Smooth muscle cell of the umbilical artery (primary cell): ENCODE results near the gene KIF5C. TPM values are rescaled to one million over a fixed set of nuclear protein-coding genes. Genes with fewer than 3 reads are reported as not detected.

Experiments used
- total RNA-seq: library from RNA; depleted of rRNA; stranded (reverse); fragments of >200 nt; gene quantifications from 2 replicates; pipeline ENCODE4 v1.2.3, GENCODE V29; 2014

The KIF5C gene
- 0.37 and 2.7 TPM in 2 replicates for total RNA-seq

GRCh38 chr2:148874868-148875341 is at the start of gene KIF5C:
KIF5C (plus strand) TSS chr2:148875227; CDS start chr2:148875618, 391 bp downstream.

GRCh38 chr2:149038442-149039212 is 163.6 kb downstream of the KIF5C start, which contains the start of gene LYPD6B:
LYPD6B (plus strand) TSS chr2:149038699; CDS start chr2:149130949, 92,250 bp downstream.

Other genes starting within 250 kb of the KIF5C start
- gene EPC2, start 230.5 kb upstream of the KIF5C start, total RNA-seq, result 17.5 and 19.6 TPM in 2 replicates
- gene LYPD6B, start 163.5 kb downstream of the KIF5C start, total RNA-seq, result 2.1 and 2.6 TPM in 2 replicates